ENCODE data around the gene TIAM2. TPM values are rescaled to one million over a fixed set of nuclear protein-coding genes. Genes with fewer than 3 reads are reported as not detected.

The TIAM2 gene
- total and polyA plus RNA-seq, 2 donors (not counting 3 experiments of a cell fraction or from before 2014, with no cell fraction given) = 9.6 to 18.5 TPM

DNA sequence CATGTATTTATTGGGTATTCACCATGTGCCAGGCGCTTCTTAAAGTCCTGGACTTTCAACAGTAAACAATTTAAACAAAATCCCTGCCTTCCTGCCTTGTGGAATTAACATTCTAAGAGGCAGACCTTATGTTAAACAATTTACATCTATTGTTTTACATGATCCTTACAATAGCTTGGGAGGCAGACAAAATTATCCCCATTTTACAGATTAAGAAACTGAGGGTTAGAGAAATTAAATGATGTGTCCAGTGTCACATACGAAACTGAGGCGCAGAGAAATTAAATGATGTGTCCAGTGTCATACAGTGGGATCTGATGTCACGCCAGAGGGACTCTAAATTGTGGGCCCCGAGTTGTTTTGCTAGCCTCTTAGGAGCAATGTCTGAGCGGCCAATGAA, 105.5 kb downstream of the TIAM2 start:
- CTCF ChIA-PET = no interaction called here
- TF ChIP-seq FOS (IDR thresholded peaks at IDR 0.05; ENCODE audit: borderline replicate concordance, insufficient read depth, low read length) (no peak), POLR2A (IDR thresholded peaks at IDR 0.05; ENCODE audit: low read depth, low read length) (no peak), GATA2 (IDR thresholded peaks at IDR 0.05; ENCODE audit: insufficient read depth, insufficient read length, low read depth, low read length) (no peak), POLR2AphosphoS5 (IDR thresholded peaks at IDR 0.05; ENCODE audit: insufficient read depth, low read depth, low read length) (no peak), MYC (IDR thresholded peaks at IDR 0.05; ENCODE audit: low read depth, low read length) (no peak), EZH2 (IDR thresholded peaks at IDR 0.05; ENCODE audit: borderline replicate concordance, low read depth, low read length, severe bottlenecking) (no peak), JUN (IDR thresholded peaks at IDR 0.05; ENCODE audit: borderline replicate concordance, insufficient read depth, insufficient read length, low read depth) (no peak)
- TF ChIP-seq, protein P1, sequence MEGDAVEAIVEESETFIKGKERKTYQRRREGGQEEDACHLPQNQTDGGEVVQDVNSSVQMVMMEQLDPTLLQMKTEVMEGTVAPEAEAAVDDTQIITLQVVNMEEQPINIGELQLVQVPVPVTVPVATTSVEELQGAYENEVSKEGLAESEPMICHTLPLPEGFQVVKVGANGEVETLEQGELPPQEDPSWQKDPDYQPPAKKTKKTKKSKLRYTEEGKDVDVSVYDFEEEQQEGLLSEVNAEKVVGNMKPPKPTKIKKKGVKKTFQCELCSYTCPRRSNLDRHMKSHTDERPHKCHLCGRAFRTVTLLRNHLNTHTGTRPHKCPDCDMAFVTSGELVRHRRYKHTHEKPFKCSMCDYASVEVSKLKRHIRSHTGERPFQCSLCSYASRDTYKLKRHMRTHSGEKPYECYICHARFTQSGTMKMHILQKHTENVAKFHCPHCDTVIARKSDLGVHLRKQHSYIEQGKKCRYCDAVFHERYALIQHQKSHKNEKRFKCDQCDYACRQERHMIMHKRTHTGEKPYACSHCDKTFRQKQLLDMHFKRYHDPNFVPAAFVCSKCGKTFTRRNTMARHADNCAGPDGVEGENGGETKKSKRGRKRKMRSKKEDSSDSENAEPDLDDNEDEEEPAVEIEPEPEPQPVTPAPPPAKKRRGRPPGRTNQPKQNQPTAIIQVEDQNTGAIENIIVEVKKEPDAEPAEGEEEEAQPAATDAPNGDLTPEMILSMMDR (IDR thresholded peaks at IDR 0.05; ENCODE audit: extremely low read depth in 1 of 2, insufficient read depth in 1 of 2, low read depth in 1 of 2, low read length in 2 of 2) = no peak
- TF ChIP-seq, protein P2, sequence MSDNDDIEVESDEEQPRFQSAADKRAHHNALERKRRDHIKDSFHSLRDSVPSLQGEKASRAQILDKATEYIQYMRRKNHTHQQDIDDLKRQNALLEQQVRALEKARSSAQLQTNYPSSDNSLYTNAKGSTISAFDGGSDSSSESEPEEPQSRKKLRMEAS (IDR thresholded peaks at IDR 0.05; ENCODE audit: insufficient read depth, insufficient read length) = no peak
- H3K4me3 ChIP-seq (replicated peaks in 1 of 3; ENCODE audit: insufficient read depth in 1 of 3, low read depth in 1 of 3, low read length in 3 of 3) = no peak overlapping the region
- no peak overlapping the region for H3K27ac ChIP-seq (ENCODE audit: insufficient read depth, low read depth, low read length)
- H2AFZ ChIP-seq (ENCODE audit: low read depth, low read length) = no peak overlapping the region
- no peaks in the 10 kb centered on the region for H3K9me1 ChIP-seq (replicated peaks; ENCODE audit: control insufficient read depth, extremely low read depth, insufficient read depth, low read length)
- no peaks in the 10 kb centered on the region for H3K27me3 ChIP-seq (ENCODE audit: control insufficient read depth in 2 of 2, insufficient read depth in 2 of 2, low read length in 2 of 2)
- DNase-seq (ENCODE audit: low read depth, low spot score) (no peak), FAIRE-seq (no peak)
- H3K9me3 ChIP-seq (replicated peaks; ENCODE audit: control insufficient read depth, insufficient read depth, low read length) = no peaks in the 10 kb centered on the region
- H3K36me3 ChIP-seq (ENCODE audit: control insufficient read depth in 2 of 2, extremely low read depth in 1 of 2, insufficient read depth in 2 of 2, low read length in 2 of 2) = no peaks in the 10 kb centered on the region
- intact Hi-C loops (cut with micrococcal nuclease) (no loop called here), dilution Hi-C loops (cut with MboI; ENCODE audit: extremely low pct_ligation_motif_present, low sequenced_read_pairs) (no loop called here)
- POLR2A ChIA-PET = no interaction called here
- BruUV-seq (replicated peaks) = no TSS peak
- H4K20me1 ChIP-seq (replicated peaks; ENCODE audit: control insufficient read depth, extremely low read depth, insufficient read depth, low read length) = no peaks in the 10 kb centered on the region
- H3K9ac ChIP-seq (replicated peaks; ENCODE audit: extremely low read depth, insufficient read depth, low read length) = no peak overlapping the region
- H3K79me2 ChIP-seq (ENCODE audit: control insufficient read depth, insufficient read depth, low read length) = no peaks in the 10 kb centered on the region
- H3K4me1 ChIP-seq (ENCODE audit: control insufficient read depth, extremely low read depth, insufficient read depth, low read length) = peaks cover 8% of the 10 kb centered on the region
- H3K4me2 ChIP-seq (ENCODE audit: insufficient read depth, low read length) = no peak overlapping the region

Data from endothelial cell of umbilical vein (primary cell).